NCI-H2081 treated with DMSO at 0.1 percent for 48 hours (cell line): ENCODE measurements around the gene TPP2.

Experiments
- DNase-seq: peaks from one replicate; lab custom pipeline; 2025; lab: John Stamatoyannopoulos, UW

TPP2 gene

DNA sequence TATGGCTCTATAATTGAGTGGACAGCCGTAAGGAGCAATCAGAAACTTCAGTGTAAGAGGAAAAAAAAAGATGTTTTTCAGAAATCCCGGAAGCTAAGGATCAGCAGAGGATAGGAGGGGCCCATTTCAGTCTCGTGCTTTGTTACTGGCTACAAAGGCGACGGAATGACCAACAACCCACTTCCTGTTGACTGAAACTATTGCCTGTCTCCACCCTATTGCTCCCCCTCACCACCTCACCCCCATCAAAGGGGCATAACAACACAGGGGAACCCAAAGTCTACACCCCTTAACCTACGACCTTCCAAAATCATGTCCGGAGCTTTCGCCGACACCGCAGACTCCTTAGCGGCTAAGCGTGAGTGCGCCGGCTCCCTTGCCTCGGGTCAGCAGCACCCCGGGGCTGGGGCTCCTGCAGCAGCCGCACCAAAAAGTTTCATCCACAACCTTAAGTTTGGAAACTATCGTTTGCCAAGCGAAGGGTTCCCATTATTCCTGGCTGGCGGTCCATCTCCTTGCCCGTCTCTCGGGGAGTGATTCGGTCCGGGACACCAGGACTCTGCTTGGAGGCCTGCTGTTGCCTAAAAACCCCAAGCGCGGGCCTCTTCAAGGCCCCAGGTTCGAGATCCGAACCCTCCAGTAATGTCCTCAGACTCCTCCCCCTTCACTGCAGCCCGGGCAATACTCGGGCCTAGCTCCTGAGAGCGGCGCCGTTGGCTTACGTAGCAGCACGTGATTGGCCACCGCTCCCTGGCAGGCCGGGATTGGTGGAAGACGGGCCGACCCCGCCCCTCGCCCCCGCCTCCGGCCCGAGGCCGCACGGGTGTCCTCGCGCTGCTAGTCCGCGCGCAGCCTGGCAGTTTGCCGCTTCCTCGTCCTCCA lies at the start of gene TPP2:
TPP2 (plus strand) TSS at position 840 of the 882 bp plus-strand sequence. CDS start 53 bp downstream, outside the sequence.
- DNase-seq: peak; percentile 81

DNA sequence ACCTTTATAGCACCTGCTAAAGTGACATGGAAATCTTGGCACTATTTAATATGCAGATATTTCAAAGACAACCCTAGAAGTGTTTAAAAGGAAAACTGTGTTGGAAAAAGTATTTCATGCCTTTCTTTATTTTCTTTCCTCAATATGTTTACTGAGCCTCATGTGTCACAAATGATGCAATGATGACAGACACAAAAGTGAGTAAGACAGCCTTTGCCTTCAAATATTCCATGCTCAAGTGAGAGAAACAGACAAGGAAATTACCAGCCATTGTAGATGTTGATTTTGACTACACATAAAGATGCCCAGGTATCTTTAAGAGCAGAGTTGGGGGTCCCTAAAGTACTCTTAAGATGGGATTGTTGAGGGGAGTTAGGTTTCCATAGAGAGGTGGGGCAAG lies 48.0 kb upstream of the TPP2 start:
- no peak for DNase-seq

DNA sequence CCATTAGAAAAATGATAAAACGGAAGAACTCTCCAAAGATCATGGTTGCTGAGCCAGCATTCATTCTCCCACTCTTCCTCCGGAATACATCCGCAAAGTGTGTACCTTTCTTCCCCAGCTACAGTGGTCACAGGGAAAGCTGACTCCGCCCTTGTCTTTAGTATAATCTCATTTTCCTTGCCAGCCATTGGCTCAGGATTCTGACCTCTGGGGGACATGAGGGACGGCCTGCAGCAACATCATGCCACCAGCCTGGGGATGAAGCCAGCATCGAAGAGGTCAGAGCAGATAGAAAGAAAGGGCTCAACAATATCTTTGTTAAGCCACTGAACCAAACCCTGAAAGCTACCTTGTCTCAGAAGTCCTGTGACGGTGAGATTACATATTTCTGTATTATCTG lies 46.3 kb upstream of the TPP2 start:
- DNase-seq: no peak

DNA sequence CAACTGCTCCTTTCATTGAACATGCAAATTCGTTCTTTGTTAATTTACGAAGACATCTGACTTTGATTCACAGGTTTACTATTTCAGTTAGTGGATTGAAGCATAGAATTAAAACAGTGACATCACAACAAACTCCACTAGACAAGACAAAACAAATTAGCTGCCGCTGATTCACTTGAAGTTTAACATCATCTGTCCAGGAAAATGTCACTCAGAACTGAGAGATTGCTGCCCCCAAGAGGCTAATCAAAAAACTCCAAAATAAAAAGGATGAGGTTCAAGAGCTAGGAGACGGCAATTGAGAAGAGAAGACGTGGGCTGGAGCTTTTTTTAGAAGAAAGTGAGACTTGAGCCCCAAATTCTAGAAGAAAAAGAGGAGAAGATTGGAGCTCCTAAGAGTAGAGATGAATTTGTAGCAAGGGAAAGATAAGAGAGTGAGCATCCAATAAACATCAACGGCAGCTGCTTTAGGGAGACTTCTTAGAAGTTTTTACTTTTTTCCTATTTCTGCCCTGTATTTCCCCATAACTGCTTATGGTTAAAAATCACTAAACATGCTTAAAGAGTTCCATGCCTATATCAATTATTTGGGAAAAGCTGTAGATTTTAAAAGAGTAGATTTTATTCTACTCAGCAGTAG lies 40.8 kb upstream of the TPP2 start:
- no peak for DNase-seq

DNA sequence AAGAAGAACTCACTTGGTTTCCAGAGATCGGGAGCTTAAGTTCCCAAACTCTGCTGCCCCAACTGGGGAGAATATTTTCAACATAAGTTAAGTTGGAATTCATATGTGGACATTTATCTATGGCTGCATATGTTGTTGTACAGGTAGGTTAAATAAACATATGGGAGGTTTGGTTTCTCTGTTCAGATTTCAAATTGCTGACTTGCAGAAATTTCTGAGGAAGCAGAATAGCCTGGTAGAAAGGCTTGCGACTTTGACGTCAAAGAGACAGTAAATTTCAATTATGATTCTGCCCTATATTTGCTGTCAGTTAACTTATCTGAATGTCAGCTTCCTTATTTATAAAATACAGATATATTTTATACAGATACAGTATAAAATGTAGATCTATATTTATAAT lies 40.0 kb upstream of the TPP2 start:
- no peak for DNase-seq

DNA sequence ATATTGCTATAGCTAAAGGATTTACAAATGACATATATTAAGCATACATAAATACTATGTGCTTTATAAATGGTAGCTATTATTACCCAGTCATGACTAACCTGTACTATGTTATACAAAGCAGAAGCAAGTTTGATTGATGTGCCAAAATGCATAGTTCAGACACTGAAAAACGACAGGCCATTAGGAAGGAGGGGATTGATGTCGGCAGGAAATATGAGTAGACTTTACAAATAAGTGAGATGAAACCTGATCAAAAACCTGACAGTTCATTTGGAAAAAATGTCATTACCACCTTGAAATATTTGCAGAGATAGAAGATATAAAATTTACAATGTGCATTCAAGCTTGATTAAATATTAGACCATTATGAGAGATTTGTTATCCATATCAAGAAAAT lies 38.8 kb upstream of the TPP2 start:
- DNase-seq: no peak

DNA sequence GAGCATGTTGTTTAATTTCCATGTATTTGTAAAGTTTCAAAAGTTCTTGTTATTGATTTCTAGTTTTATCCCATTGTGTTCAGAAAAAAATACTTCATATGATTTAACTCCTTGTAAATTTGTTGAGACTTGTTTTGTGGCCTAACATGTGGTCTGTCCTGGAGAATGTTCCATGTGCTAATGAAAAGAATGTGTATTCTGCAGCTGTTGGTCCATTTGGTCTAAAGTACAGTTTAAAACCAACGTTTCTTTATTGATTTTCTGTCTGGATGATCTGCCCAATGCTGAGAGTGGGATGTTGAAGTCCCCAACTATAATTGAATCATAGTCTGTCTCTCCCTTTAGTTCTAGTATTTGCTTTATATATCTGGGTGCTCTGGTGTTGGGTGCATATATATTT lies 34.9 kb upstream of the TPP2 start:
- no peak for DNase-seq

DNA sequence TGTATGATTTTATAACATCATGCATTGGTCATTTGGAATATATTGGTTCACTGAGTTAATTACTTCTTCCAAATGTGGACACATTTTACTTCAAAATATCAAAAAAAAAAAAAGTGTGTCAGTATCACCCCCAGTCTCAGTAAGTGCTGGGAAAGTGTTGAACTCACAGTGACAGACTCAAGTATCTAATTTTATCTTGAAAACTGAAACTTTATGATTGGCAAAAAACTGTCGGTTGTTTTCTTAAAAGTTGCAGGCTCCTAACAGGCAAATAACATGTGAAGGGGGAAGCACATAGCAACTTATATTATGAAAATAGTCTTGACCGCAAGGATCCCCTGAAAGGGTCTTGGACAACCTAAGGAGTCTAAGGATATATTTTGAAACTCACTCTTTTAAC lies 33.5 kb upstream of the TPP2 start:
- no peak for DNase-seq

DNA sequence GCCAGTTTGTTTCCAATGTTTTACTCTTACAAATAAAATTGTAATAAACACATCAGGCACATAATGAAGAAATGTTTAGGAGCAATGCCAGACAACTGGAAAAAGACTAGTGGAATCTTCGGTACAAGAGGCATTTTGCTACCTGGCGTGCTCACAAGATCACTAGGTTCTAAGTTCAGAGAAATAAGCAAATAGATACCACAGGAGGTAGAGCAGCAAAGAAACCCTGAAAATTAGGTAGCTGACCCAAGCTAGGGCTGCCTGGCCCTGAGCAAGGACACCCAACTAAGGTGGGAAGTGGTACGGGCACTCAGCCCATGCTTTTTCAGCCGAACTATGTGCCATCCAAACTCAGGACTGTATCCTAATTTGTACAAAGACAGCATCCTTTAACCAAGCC lies 32.2 kb upstream of the TPP2 start:
- no peak for DNase-seq

DNA sequence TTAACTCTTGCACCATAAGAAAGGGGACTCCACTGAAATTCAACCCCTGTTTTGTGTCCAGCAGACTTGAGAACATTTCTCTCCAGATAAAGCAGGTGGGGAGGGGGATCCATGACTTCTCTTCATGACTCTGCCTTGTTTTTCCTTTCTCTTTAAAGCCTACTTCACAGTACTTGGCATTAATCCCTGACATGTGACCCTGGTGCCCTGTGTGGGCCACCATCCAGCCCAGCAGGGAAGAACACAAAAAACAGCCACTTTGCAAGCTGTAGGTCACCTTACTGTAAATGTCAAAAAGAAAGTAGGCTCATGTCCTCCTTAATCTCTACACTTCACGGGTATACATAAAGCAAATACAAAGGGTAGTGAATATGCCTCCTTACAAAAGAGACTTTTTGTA lies 30.3 kb upstream of the TPP2 start:
- no peak for DNase-seq

DNA sequence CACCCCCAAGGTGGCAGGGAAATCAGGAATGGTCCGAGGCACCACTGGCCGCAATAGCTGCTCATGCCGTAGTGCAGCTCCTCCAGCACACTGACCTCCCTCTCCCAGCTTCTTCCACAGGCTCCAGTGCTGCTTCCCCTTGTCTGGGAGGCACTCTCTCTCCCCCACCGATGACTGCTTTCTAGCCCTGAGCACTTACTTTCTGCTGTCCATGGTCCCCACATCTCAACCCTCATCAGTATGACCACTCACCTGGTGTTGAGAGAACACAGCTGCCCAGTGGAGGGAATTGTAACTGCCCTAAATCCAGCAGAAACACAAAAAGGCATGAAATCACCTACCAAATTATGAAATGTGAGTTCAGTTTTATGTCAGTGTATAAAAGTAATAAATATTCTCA lies 28.9 kb upstream of the TPP2 start:
- no peak for DNase-seq

DNA sequence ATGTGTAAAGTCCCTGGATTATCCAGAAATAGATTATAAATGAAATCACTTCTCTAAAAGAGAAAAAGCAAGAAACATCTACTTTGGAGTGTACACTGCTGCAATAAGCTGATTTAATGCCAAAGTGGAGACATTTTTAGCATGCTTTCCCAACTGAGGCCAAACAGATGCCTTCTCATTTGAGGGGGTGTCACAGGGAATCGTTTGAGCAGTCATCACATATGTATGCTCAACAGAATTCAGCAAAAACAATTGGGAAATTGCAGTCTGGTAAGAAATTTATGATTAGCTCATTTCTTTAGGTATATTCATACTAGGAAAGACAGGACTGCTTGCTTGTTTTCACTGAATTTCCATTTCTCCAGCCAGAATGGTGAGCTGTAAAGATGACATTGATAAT lies 27.3 kb upstream of the TPP2 start:
- no peak for DNase-seq

DNA sequence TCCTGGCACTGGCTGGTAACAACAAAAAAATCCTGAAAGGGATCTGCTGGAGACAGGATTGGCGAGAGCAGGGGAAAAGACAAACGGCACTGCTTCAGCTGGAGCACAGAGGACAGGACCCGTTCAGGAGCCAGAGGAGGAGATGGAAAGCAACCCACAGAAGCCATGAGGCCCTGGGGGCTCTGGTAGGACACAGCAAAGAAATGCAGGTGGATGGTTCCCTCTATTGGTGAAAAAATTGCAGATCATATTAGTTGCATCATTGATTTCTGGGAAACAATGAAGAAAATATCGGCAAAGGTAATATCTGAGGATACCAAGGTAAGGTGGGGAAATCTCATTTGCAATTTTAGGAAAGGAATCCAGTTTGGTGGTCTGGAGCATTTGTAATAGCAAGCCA lies 25.7 kb upstream of the TPP2 start:
- no peak for DNase-seq

DNA sequence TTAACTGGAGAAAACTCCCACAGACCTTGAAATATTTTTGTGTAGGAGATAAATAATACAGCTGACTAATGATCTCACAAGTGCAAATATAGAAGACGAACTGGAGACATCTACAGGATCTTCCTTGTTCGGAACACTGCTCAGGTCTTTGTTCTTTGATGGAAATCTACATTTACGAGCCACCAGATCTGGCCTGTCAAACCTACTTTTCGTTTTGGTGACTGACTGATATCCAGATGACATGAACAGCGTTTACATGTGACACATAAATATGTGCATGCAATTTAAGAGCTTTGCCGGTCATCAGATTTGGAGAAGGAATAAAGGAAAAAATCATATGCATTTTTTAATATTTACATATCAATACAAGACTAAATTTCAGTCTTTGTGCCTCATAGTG lies 24.5 kb upstream of the TPP2 start:
- no peak for DNase-seq

DNA sequence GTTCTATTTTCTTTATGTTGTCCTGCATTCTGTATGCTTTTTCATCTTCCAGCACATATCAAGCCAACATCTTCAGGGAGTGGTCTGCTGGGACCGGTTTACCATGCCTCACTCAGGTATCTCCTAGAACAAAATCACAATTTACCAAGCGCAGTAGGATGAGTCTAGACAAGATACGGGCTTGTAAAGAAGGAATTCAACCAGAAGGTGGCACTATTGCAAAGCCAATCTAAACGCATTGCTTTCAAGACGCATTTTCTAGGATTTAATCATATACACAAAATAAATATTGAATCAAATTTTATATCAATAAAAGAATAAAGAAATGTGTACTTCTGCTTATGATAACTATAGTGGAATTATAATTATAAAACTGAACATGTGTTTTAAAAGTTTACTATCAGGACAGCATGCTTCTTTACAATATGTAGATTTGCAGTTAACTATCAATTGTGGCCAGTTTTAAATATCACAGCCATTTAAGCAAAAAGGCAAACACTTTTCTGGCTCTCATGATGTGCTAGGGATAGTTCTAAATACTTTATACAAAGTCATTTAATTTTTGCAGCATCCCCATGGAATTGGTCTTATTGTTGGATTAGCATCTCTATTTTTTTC lies 16.1 kb upstream of the TPP2 start:
- DNase-seq: no peak

DNA sequence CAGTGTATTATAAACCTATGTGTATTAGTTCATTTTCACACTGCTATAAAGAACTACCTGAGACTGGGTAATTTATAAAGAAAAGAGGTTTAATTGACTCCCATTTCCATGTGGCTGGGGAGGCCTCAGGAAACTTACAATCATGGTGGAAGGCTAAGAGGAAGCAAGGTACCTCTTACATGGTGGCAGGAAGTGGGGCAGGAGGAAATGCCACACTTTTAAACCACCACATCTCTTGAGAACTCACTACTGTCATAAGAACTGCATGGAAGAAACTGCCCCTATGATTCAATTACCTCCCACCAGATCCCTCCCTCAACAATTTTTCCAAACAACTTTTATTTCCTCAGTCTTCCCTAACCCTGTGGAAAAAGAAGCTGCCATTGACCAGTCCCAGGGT lies 14.5 kb upstream of the TPP2 start:
- no peak for DNase-seq

DNA sequence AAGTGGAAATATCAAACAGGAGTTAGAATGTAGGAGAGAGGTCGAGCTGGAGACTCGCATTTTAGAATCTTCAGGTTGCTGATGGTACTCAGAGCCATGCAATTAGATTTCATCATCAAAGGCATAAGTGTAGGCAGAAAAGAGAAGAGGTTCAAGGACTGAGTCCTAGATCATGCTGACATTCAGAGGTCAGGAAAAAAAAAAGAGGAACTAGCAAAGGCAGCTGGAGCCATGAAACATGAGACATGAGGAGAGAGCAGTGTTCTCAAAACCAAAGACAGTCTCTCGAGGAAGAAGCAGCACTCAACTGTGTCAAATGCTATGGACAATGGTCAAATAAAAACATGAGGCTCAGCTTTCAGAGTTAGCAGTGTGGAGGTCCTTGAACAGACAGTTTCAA lies 12.4 kb upstream of the TPP2 start:
- no peak for DNase-seq

DNA sequence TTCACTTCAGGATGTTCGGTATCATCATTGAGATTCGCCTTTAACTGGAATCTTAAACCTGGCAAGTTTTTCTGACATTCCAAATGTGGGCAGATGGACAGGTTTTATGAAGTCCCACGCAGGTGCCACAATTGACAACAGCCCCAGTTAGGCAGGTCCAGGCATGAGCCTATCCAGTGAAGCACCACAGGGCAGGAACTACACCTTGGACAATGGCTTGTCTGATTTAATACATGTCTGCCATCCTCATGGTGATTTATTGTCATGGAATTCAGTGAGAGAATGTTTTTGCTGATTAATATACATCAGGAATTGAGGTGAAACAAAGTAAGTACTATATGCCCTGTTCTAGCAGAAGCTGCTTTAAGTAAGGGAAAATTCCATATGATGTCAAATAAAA lies 10.2 kb upstream of the TPP2 start:
- no peak for DNase-seq

DNA sequence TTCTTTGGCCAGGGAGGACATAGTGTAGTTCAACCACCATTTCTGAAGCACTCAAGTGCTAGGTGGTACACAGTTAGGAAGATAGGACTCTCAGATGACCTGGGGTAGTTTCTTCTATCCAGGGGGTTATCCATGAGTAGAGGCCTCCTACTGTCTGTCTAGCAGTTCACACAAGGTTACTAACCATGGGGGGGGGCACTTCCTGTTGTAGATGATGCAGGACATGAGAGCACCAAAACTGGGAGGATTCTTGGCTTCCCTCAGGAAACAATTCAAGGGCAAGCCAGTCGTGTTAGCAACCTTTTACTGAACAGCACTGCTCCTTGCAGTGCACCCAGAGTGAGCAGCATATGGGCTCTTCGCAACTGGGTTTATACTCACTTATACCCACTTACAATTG lies 8.9 kb upstream of the TPP2 start:
- no peak for DNase-seq

DNA sequence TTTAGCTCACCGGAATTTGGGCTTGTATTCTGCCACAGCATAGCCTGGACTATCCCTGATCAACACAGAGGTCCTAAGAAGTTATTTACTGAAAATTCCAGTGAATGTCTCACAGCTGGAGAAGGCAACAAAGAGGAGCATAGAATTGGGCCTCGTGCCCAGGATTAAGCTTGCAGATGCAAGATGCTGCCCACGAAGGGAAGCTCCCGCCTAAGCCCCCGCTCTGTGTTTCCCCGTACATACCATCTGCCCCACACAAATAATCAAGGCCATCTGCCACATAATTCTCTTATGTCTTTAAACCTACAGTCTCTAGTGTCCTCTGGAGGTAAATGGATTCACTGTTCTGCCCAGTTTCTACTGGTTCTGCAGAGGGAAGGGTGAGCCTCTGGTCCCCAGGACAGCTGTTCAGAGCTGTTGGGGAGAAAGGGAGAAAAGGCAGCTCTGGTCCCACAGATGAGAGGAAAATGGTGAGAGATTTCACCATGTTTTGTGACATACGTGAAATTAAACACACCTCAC lies 7.4 kb upstream of the TPP2 start:
- no peak for DNase-seq

DNA sequence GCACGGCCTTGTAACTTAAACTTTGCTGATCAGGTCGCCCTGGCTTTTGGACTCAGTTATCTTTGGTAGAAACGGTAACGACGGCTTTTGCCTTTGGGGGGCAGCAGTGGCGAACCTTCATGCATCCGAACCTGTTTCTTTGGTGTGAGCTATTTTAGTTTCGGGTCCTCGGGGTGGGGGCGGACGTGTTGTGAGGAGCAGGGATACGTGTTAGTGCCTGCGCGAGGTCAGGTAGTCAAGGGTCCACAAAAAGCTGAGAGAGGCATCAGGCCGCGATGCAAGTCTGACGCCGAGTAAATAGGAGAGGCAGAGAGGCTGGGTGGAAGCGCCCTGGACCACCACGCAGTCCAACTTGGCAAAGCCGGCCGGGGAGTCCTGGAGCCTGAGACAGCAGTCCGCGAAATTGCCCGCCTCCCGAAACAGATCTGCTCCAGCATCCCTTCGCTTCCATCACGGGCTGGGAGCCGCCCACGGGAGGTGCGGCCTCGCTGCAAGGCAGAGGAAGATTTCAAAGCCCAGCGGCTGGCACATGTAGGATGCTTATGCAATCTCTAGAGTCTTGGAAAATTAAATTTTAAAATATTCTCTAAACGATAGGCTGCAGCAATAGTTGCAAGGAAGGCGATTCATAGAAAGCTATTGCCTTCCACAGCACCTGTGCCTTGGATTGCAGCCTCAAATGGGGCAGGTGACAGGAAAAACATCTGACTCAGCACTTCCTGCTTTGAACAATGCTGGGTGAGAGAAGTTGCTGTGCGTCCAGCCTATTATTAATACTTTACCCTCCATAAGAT lies 4.6 kb upstream of the TPP2 start:
- DNase-seq: peak; percentile 10

DNA sequence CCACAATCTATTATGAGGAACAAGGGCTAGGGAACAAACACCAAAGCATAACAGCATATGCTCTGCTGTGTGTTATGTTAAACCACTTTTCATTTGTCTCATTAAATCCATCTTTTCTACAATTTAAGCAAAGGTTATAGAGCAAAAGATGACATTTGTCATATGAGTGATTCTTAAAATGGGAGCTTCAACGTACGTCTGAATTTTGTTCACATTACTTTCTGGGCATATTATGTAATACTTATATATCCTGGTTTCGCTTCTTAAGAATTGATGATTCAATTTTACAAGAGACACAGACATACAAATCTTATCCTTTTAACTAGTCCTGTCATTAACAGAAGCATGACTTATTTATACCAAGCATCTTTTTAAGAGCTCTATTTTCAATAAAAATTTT lies 3.3 kb upstream of the TPP2 start:
- DNase-seq: no peak
